NCI-H1105 (cell line): ENCODE results near the gene TANC1.

Experiments used
- DNase-seq: peaks from one replicate; lab custom pipeline; 2025; lab: John Stamatoyannopoulos, UW

TANC1 gene

GRCh38 chr2:159225025-159226016, 256.9 kb downstream of the TANC1 start:
- no peak for DNase-seq

- DNase-seq: peak; percentile 11
Observed at GRCh38 chr2:159226059-159226461, 257.6 kb downstream of the TANC1 start.

GRCh38 chr2:159226608-159227385, 258.4 kb downstream of the TANC1 start:
- DNase-seq: peak; percentile 21

GRCh38 chr2:159227467-159227866, 259.0 kb downstream of the TANC1 start:
- no peak for DNase-seq

- no peak for DNase-seq
Observed at GRCh38 chr2:159228081-159228581, 259.7 kb downstream of the TANC1 start.

GRCh38 chr2:159229476-159230144, 261.2 kb downstream of the TANC1 start:
- no peak for DNase-seq

GRCh38 chr2:159230145-159230877, 261.9 kb downstream of the TANC1 start:
- DNase-seq: no peak

GRCh38 chr2:159232456-159233170, 264.2 kb downstream of the TANC1 start:
- DNase-seq: no peak

GRCh38 chr2:159234868-159235267, 266.4 kb downstream of the TANC1 start:
- no peak for DNase-seq

- DNase-seq: no peak
Observed at GRCh38 chr2:159243529-159243928, 275.1 kb downstream of the TANC1 start.

GRCh38 chr2:159246325-159246988, 278.0 kb downstream of the TANC1 start:
- no peak for DNase-seq

GRCh38 chr2:159249990-159250715, 281.7 kb downstream of the TANC1 start:
- peak; percentile 1 for DNase-seq

- DNase-seq: no peak
Observed at GRCh38 chr2:159251296-159252173, 283.1 kb downstream of the TANC1 start.

- DNase-seq: no peak
Observed at GRCh38 chr2:159252905-159253304, 284.5 kb downstream of the TANC1 start.

GRCh38 chr2:159256159-159256558, 287.7 kb downstream of the TANC1 start:
- DNase-seq: no peak

GRCh38 chr2:159262226-159262625, 293.8 kb downstream of the TANC1 start:
- DNase-seq: no peak

- DNase-seq: no peak
Observed at GRCh38 chr2:159262904-159263303, 294.5 kb downstream of the TANC1 start.

GRCh38 chr2:159265171-159265576, 296.7 kb downstream of the TANC1 start:
- no peak for DNase-seq
